Keratinocyte (primary cell): ENCODE measurements around the gene ZBTB8A. TPM values are rescaled to one million over a fixed set of nuclear protein-coding genes. Genes with fewer than 3 reads are reported as not detected.
A peak's percentile ranks its signal among the peaks of the same experiment; 100 is the strongest.

Experiments
- DNase-seq: peaks from one replicate; pipeline ENCODE4 v3.0.0-alpha.2; 2011; ENCODE audit warnings: low read depth, missing footprints, low spot score
- FAIRE-seq: peaks from 2 replicates; lab custom pipeline; 2011; peaks lifted over from hg19 to GRCh38; lab: Jason Lieb, UNC
- H2AFZ ChIP-seq: 2 replicates; pipeline ENCODE4 v1.6.0; 2012; ENCODE audit warnings: low read length, control low read depth, inconsistent platforms; ENCODE audit not compliant: control insufficient read depth
- H3K27ac ChIP-seq: 2 replicates; pipeline ENCODE4 v1.5.1; 2011; ENCODE audit warnings: low read length; ENCODE audit not compliant: control insufficient read depth, insufficient read depth
- H3K27me3 ChIP-seq: 3 replicates; pipeline ENCODE4 v1.6.0; 2011; ENCODE audit warnings: low read length; ENCODE audit not compliant: control insufficient read depth, insufficient read depth; ENCODE audit errors: extremely low read depth
- H3K36me3 ChIP-seq, 2 experiments: 2 replicates in 1 of 2; 3 replicates in 1 of 2; pipeline ENCODE4 v1.5.1; 2011; ENCODE audit warnings: low read length in 2 of 2, mild to moderate bottlenecking in 1 of 2; ENCODE audit not compliant: control insufficient read depth in 2 of 2, insufficient read depth in 2 of 2; ENCODE audit errors: extremely low read depth in 1 of 2
- H3K4me1 ChIP-seq: 3 replicates; pipeline ENCODE4 v1.5.1; 2011; ENCODE audit warnings: low read length; ENCODE audit not compliant: control insufficient read depth, insufficient read depth; ENCODE audit errors: extremely low read depth
- H3K4me2 ChIP-seq: 3 replicates; pipeline ENCODE4 v1.6.0; 2011; ENCODE audit warnings: low read depth, low read length; ENCODE audit not compliant: control insufficient read depth, insufficient read depth; ENCODE audit errors: extremely low read depth
- H3K4me3 ChIP-seq, 3 experiments: fragments of 200-600 bp in 1 of 3; sonication (generic) in 1 of 3; 2 replicates in 2 of 3; 3 replicates in 1 of 3; pipeline ENCODE4 v1.5.1; 2011 to 2016; ENCODE audit warnings: low read length in 3 of 3, mild to moderate bottlenecking in 3 of 3, control low read depth in 2 of 3, inconsistent platforms in 1 of 3, low read depth in 1 of 3, mixed read lengths in 1 of 3, mixed run types in 1 of 3, moderate library complexity in 1 of 3; ENCODE audit not compliant: control insufficient read depth in 2 of 3, insufficient read depth in 2 of 3; ENCODE audit errors: extremely low read depth in 1 of 3
- H3K79me2 ChIP-seq: 2 replicates; pipeline ENCODE4 v1.6.0; 2012; ENCODE audit warnings: low read length; ENCODE audit not compliant: control insufficient read depth, insufficient read depth
- H3K9ac ChIP-seq: 3 replicates; pipeline ENCODE4 v1.6.0; 2011; ENCODE audit warnings: low read length; ENCODE audit not compliant: control insufficient read depth, insufficient read depth; ENCODE audit errors: extremely low read depth
- H3K9me1 ChIP-seq: 3 replicates; pipeline ENCODE4 v1.6.0; 2011; ENCODE audit warnings: low read length; ENCODE audit not compliant: control insufficient read depth, insufficient read depth; ENCODE audit errors: extremely low read depth
- H3K9me3 ChIP-seq: 2 replicates; pipeline ENCODE4 v1.5.1; 2012; ENCODE audit warnings: low read depth, low read length; ENCODE audit not compliant: control insufficient read depth
- H4K20me1 ChIP-seq: 3 replicates; pipeline ENCODE4 v1.6.0; 2011; ENCODE audit warnings: low read length; ENCODE audit not compliant: control insufficient read depth, insufficient read depth; ENCODE audit errors: extremely low read depth
- EZH2 ChIP-seq: IDR thresholded peaks from one replicate; pipeline ENCODE4 v1.6.1; 2012; ENCODE audit warnings: inconsistent platforms, mild to moderate bottlenecking, low read length, moderate library complexity
- dilution Hi-C: fragments of 300-500 bp; cut with MboI; formaldehyde crosslinking; loops from one replicate; pipeline ENCODE4 v1.7.0; 2020; ENCODE audit warnings: low sequenced_read_pairs; ENCODE audit not compliant: extremely low pct_ligation_motif_present
- polyA plus RNA-seq, 5 experiments: library from polyadenylated mRNA; depleted of rRNA in 3 of 5; stranded (reverse) in 3 of 5; stranded (forward) in 1 of 5; unstranded in 1 of 5; fragments of >200 nt; gene quantifications; 1 replicate in 1 of 5; 2 replicates in 3 of 5; 3 replicates in 1 of 5; pipeline versions ENCODE4 v1.2.1 to v1.2.3, GENCODE V29; 2011 to 2012; ENCODE audit warnings: missing spikeins in 2 of 5, low read depth in 1 of 5, low replicate concordance in 1 of 5
- TF ChIP-seq, protein P1 (sequence below), 3 experiments: IDR thresholded peaks in 1 of 3; conservative IDR thresholded peaks in 1 of 3; optimal IDR thresholded peaks in 1 of 3; 2 replicates in 2 of 3; 3 replicates in 1 of 3; pipeline versions ENCODE3 to v1.5.1; 2011; ENCODE audit warnings: low read length in 3 of 3, mild to moderate bottlenecking in 3 of 3, moderate library complexity in 2 of 3, control low read depth in 1 of 3, inconsistent platforms in 1 of 3; ENCODE audit not compliant: insufficient read depth in 2 of 3; ENCODE audit errors: extremely low read depth in 1 of 3

The ZBTB8A gene
- polyA plus RNA-seq, 1 donor (not counting 4 experiments of a cell fraction or from before 2014, with no cell fraction given) = 5.3 TPM

DNA sequence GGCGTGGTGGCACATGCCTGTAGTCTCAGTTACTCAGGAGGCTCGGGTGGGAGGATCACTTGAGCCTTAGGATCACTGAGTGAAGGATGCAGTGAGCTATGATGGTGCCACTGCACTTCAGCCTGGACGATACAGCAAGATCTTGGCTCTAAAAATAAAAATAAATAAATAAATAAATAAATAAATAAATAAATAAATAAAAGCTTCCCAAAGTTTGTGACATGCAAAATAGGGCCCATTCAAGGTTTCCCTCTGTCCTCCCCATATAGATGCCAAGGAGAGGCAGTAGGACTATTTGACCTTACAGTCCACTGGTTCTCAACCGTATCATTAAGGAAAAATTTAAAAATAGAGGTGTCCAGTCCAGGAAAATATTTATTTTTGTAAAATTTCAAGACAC is 70.0 kb downstream of the ZBTB8A start:
- H3K36me3 ChIP-seq = peaks cover 0 to 2% of the 10 kb centered on the region in 2 experiments
- H3K9me3 ChIP-seq = no peaks in the 10 kb centered on the region
- H3K4me2 ChIP-seq = no peak overlapping the region
- no peak overlapping the region for H3K27ac ChIP-seq
- DNase-seq (no peak), FAIRE-seq (no peak)
- no peaks in the 10 kb centered on the region for H3K27me3 ChIP-seq
- peaks cover 4% of the 10 kb centered on the region for H3K4me1 ChIP-seq
- dilution Hi-C loops = no loop called here
- H4K20me1 ChIP-seq = no peaks in the 10 kb centered on the region
- no peaks in the 10 kb centered on the region for H3K79me2 ChIP-seq
- H3K9ac ChIP-seq = no peak overlapping the region
- no peak overlapping the region for H2AFZ ChIP-seq
- H3K4me3 ChIP-seq = no peak overlapping the region
- H3K9me1 ChIP-seq = no peaks in the 10 kb centered on the region
- TF ChIP-seq, protein P1, sequence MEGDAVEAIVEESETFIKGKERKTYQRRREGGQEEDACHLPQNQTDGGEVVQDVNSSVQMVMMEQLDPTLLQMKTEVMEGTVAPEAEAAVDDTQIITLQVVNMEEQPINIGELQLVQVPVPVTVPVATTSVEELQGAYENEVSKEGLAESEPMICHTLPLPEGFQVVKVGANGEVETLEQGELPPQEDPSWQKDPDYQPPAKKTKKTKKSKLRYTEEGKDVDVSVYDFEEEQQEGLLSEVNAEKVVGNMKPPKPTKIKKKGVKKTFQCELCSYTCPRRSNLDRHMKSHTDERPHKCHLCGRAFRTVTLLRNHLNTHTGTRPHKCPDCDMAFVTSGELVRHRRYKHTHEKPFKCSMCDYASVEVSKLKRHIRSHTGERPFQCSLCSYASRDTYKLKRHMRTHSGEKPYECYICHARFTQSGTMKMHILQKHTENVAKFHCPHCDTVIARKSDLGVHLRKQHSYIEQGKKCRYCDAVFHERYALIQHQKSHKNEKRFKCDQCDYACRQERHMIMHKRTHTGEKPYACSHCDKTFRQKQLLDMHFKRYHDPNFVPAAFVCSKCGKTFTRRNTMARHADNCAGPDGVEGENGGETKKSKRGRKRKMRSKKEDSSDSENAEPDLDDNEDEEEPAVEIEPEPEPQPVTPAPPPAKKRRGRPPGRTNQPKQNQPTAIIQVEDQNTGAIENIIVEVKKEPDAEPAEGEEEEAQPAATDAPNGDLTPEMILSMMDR (optimal IDR thresholded peaks at IDR 0.05 in 1 of 3, IDR thresholded peaks at IDR 0.05 in 1 of 3, conservative IDR thresholded peaks at IDR 0.05 in 1 of 3; ENCODE audit: extremely low read depth in 1 of 3, insufficient read depth in 2 of 3, low read length in 3 of 3) = no peak
- no peak for TF ChIP-seq EZH2

- dilution Hi-C loops = no loop called here
- Histone ChIP-seq H3K4me2 (peak overlapping the region; percentile 89), H3K36me3 (no peaks in the 10 kb centered on the region), H3K9ac (peak overlapping the region; percentile 62), H3K79me2 (no peaks in the 10 kb centered on the region), H2AFZ (peak overlapping the region; percentile 94), H3K27ac (peak overlapping the region; percentile 26), H3K27me3 (no peaks in the 10 kb centered on the region), H3K4me3 (peak overlapping the region; percentile 45 to 79 (median 67)), H4K20me1 (no peaks in the 10 kb centered on the region), H3K4me1 (peaks cover 4% of the 10 kb centered on the region), H3K9me3 (no peaks in the 10 kb centered on the region), H3K9me1 (no peaks in the 10 kb centered on the region)
- DNase-seq (no peak), FAIRE-seq (no peak)
- no peak for TF ChIP-seq EZH2
- TF ChIP-seq, protein P1 (optimal IDR thresholded peaks at IDR 0.05 in 1 of 3, IDR thresholded peaks at IDR 0.05 in 1 of 3, conservative IDR thresholded peaks at IDR 0.05 in 1 of 3; ENCODE audit: extremely low read depth in 1 of 3, insufficient read depth in 2 of 3, low read length in 3 of 3) = no peak
Observed at GRCh38 chr1:32611859-32612188, 72.6 kb downstream of the ZBTB8A start.
